ENCODE data around the gene AP2B1.
"Not testable (repeated sequence)": the region's sequence is repeated elsewhere in the genome, so short reads cannot be mapped to it uniquely, and the experiment has no call there.

The AP2B1 gene

GRCh38 chr17:35587074-35587961, at the start of gene AP2B1:
Gene AP2B1 (plus strand): TSS chr17:35587322. CDS start chr17:35594031, 6,709 bp downstream.
- peak; percentile 91 to 99 (median 95) for DNase-seq (ENCODE audit: low read depth in 2 of 3, low spot score in 1 of 3)

DNA sequence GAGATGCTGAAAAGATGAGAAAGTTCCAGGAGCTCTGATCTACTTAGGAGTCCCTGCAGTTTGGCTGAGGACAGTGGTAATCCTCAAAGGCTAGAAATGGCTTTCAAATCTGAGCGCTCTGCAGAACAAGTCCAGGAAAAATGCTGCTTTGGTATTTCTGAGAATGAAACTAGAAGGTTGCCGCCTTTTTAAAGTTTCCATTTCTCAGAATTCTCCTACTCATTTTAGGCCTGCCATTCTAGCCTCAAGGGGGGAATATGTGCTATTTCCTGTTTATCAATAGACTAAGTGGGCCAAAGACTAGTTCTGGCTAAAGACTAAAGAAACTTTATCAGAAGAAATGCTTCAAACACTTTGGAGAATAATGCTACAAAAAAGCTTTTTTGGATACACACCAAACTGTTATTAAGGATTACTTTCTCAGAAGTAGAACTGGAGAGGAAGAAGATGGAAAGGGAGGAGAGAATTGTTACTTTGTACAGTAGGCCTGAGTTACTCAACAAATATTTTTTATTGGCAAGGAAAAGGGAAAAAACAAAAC, 49.5 kb upstream of the AP2B1 start, which contains the start of gene SLFN12L:
Gene SLFN12L, minus strand, starts transcription at position 78 of the 541 bp plus-strand sequence. CDS start 15,314 bp downstream, outside the sequence.
- DNase-seq (ENCODE audit: low read depth in 2 of 3, low spot score in 1 of 3): peak in 1 of 3 donors; percentile 34

DNA sequence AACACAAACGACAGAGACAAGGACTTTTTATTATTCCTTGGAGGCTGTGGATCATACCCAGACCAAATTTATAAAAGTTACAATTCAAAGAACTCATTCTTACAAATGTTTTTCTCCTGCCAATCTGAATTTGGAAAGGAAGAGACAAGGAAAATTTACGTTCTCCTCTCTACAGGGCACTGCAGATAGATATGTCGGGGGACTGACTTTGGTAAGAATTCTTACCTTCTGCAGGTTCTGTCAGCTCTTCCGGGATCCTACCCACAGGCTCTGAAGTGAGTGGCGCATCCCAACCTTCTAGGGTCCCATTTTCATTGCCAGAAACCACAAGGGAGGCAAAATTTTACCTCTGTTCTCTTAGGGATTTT, 47.5 kb upstream of the AP2B1 start:
- no peak for DNase-seq (ENCODE audit: low read depth in 2 of 3, low spot score in 1 of 3)

DNA sequence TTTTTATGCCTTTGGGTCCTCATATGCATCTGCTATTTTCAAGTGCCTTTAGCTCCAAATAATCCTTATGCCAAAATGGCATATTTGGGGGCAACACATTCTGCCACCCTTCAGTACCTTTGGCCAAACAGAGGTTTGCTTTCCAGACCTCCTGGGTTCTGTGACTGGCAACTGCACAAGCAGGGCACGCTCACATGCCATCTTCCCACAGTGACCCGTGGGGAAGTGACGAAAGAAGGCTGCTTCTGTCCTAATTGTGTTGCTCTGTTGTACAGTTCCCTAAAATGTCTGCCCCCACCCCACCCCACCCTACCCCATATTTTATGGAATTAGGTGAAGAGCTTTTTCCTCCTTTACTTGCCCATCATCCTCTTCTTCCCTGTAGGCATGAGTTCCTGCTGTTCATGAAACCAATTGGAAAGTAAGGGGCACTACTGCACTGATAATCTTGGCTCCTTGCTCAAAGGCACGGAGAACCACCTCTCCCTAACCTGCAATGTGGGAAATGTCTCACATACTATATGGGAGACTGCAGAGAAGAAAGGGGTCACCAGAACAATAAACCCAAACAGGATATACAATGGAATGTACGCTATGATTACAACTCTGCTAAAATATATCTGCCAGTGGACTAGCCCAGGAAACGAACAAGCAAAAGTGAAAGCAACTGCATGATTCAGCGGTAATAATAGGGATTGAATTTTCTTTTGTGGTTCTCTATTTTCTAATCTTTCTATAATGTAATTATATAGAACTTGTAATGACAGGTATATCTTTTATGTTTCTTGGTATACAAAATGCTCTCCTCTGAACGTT, 46.3 kb upstream of the AP2B1 start:
- no peak for DNase-seq (ENCODE audit: low read depth in 2 of 3, low spot score in 1 of 3)

DNA sequence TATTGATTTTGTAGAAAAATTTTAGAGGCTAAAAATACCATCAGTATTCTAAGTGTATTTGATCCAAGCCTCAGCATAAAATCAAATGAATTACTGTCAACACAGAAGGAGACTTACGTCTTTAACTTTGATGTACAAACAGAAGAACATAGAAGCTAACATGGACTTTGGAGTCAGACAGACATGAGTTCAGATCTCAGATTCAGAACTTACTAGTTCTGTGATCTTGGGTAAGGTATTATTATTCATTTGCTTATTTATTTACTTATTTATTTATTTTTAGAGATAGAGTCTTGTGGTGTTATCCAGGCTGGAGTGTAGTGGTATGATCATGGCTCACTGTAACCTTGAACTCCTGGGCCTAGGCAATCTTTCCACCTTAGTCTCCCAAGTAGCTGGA, 45.7 kb upstream of the AP2B1 start:
- DNase-seq (ENCODE audit: low read depth in 2 of 3, low spot score in 1 of 3): no peak

DNA sequence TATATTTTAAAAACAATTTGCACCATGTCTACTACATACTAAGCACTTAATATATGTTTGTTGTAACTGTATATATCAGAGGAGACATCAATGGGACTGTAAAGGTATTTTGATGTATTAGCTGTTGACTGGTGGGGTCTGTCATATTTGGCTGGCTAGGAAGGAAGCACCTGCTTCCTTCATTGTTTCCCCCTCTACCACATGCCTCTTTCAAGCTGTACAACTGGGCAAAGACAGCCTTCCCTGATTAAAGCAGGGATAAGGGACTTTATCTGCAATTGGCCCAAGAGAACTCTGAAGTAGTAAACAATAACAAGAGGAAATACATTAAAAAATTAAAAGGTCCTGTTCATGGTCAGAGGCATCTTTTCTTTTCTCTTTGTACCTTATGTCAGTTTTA, 44.1 kb upstream of the AP2B1 start:
- no peak for DNase-seq (ENCODE audit: low read depth in 2 of 3, low spot score in 1 of 3)

- DNase-seq (ENCODE audit: low read depth in 2 of 3, low spot score in 1 of 3): no peak
These were observed 43.3 kb upstream of the AP2B1 start for GRCh38 chr17:35543856-35544255.

- DNase-seq (ENCODE audit: low read depth in 2 of 3, low spot score in 1 of 3): no peak
These were observed 42.0 kb upstream of the AP2B1 start for GRCh38 chr17:35545150-35545549.

DNA sequence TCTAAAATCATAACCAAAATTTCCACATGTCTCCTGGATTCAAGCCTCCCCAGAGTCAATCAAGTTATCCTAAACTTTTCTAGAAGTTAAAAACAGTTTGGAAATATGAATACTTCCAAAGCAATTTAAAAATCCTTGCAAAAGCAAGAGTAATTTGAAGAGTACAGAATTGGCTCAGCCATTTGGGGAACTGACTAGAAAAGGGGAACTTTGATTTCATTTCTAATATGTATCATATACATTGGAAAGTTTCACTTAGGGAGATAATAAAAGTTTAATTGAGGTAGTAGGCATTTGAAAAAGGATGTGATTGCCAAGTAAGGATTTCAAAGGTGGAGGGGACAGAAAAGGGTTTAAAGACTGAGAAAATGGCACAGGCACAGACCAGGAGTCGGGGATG, 40.6 kb upstream of the AP2B1 start:
- DNase-seq (ENCODE audit: low read depth in 2 of 3, low spot score in 1 of 3): no peak

DNA sequence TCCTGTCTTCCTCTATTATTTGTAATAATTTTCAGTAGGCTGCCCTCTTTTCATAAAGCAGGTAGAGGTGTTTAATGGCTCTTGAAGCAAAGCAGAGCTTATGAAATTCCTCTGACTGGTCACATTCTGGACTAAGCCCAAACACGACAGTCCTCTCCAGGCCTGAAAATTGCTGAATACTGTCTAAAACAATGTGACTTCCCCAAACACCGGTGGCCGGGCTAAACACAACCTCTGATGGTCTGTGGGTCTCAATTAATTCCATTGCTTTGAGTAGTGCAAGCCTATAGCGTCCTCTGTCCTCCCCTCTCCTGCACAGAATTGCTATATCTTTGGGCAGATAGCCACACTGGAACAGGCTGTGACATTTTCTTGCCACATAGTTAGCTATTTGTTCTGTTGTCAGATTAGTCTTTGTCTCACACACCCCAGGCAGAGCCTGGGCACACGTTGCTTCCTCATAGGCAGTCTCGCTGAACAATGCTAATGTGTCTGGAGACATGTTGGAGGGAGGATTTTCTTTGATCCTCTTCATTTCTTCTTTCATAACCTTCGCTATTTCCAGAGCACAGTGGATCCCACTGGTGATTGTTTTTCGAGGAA, 38.8 kb upstream of the AP2B1 start:
- no peak for DNase-seq (ENCODE audit: low read depth in 2 of 3, low spot score in 1 of 3)

DNA sequence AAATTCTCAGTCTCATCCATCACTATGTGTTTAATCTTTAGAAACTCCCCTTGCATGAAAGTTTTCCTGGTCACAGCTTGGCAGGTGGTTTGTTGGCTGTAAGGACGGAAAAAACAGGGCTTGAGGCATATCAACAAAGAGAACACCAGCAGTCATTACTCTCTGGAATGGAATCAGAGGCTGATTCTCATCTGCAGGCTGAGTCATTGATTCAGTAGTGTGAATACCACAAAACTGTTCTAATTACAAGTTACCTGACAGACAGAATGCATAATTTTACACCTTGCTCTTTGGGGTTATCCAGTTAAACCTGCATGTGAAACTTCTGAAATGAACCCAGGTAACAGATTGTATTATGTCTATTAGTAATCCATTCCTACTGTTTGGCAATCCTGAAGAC, 38.1 kb upstream of the AP2B1 start:
- no peak for DNase-seq (ENCODE audit: low read depth in 2 of 3, low spot score in 1 of 3)

- no peak for DNase-seq (ENCODE audit: low read depth in 2 of 3, low spot score in 1 of 3)
These were observed 33.8 kb upstream of the AP2B1 start for GRCh38 chr17:35553310-35553709.

DNA sequence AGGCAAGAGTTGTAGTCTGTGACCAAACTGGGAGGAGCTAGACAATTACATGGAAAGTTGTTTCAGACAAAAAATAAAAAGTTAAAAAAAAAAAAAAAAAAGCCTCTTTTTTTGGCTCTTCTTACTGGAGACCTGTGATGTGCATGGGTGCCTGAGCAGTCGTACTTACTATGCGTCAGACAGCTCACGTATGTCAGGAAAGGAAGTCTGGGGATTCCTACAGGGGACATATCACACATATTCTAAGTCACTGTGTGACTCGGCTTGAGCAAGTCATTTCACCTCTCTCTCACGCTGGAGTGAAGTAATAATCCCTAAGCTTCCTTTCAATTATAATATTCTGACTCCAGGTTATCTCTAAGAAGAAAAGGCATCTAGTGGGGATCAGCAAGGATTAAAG, 32.5 kb upstream of the AP2B1 start:
- no peak for DNase-seq (ENCODE audit: low read depth in 2 of 3, low spot score in 1 of 3)

DNA sequence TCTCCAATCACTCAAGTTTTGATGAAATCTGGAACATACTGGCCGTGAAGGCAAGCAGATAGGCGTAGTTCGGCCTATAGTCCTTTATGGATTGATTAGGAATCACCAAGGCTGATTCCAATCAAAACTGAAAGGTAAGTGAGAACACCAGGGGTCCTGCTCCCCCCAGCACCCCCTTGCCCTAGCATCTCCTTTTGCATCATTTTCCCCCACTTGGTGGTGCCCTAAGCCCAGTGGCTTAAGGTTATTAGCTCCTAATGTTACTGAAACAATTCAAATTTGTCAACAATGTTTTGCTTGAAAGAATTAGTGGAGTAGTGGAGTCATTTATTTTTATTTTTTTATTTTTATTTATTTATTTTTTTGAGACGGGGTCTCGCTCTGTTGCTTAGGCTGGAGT, 31.4 kb upstream of the AP2B1 start:
- no peak for DNase-seq (ENCODE audit: low read depth in 2 of 3, low spot score in 1 of 3)

GRCh38 chr17:35557353-35557752, 29.8 kb upstream of the AP2B1 start:
- no peak for DNase-seq (ENCODE audit: low read depth in 2 of 3, low spot score in 1 of 3)

GRCh38 chr17:35559495-35560210, 27.5 kb upstream of the AP2B1 start:
- no peak for DNase-seq (ENCODE audit: low read depth in 2 of 3, low spot score in 1 of 3)

- no peak for DNase-seq (ENCODE audit: low read depth in 2 of 3, low spot score in 1 of 3)
These were observed 26.4 kb upstream of the AP2B1 start, which contains the start of gene SLFN14 for GRCh38 chr17:35560703-35561102. Gene SLFN14 (minus strand): TSS chr17:35560819. CDS start chr17:35558062, 2,757 bp downstream.

DNA sequence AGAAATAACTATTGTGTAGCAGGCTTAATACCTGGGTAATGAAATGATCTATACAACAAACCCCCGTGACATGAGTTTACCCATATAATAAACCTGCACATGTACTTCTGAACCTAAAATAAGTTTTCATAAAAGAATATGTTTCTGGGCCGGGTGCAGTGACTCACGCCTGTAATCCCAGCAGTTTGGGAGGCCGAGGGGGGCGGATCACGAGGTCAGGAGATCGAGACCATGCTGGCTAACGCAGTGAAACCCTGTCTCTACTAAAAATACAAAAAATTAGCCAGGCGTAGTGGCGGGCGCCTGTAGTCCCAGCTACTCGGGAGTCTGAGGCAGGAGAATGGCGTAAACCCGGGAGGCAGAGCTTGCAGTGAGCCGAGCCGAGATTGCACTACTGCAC, 23.9 kb upstream of the AP2B1 start:
- not testable (repeated sequence) for DNase-seq (ENCODE audit: low read depth in 2 of 3, low spot score in 1 of 3)

DNA sequence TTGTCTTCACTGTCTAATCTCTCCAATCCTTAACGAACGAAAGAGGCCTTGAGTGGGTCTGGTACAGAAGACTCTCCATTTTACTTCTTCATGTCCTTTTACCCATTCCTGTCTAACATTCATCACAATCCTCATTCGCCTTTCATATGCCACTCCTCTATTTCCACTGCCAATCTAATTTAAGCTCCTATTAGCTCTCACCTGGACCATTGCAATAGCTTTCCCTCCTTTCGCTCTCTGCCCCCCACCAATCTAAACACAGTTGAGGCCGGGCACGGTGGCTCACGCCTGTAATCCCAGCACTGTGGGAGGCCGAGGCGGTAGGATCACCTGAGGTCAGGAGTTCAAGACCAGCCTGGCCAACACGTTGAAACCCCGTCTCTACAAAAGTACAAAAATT, 20.2 kb upstream of the AP2B1 start:
- no peak for DNase-seq (ENCODE audit: low read depth in 2 of 3, low spot score in 1 of 3)

DNA sequence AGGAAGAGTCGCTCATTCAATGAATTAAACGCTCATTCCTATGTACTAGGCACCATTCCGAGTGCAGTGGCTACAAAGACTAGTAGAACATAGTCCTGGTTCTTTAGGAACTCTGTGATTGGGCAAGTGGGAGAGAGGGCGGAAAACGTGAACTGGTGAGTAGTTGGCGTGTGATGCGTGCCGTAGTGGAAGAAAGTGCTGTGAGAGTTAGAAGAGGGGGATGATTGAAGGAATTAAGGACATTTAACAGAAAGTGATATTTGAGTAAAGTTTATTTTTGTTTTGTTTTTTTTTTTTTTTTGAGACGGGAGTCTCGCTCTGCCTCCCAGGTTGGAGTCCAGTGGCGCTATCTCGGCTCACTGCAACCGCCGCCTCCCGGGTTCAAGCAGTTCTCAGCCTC, 18.6 kb upstream of the AP2B1 start:
- peak; percentile 33 to 53 (median 37) for DNase-seq (ENCODE audit: low read depth in 2 of 3, low spot score in 1 of 3)

DNA sequence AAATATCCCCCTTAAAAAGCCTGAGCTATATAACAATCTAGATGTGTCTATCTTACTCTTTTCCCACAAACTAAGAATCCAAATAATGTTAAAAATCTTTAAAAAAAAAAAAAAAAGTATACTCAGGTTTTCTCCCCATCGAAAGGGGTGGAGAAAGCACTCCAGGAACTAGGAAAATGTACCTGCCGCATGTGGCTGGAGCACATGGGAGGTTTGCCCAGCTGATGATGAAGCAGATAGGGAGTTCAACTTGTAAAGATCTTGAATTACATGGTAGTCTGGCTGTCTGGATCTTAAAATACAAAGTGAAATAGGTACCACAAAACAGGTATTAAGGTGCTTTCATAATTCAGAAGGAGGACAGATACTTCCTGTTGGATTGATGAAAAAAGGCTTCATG, 17.7 kb upstream of the AP2B1 start:
- no peak for DNase-seq (ENCODE audit: low read depth in 2 of 3, low spot score in 1 of 3)
